PC-3 (cell line): ENCODE results near the gene URB1.

Experiments used
- EZH2phosphoT487 ChIP-seq: fragments of 300-600 bp; sonication (generic); IDR thresholded peaks from 2 replicates; pipeline ENCODE4 v1.6.1; 2018; ENCODE audit warnings: mild to moderate bottlenecking, antibody characterized with exemption, low read length, borderline replicate concordance
- TF ChIP-seq, protein P1 (sequence below): fragments of 300-600 bp; sonication (generic); conservative IDR thresholded peaks from 2 replicates; pipeline ENCODE4 v1.5.1; 2017; ENCODE audit warnings: antibody characterized with exemption, low read depth, mild to moderate bottlenecking, low read length

DNA sequence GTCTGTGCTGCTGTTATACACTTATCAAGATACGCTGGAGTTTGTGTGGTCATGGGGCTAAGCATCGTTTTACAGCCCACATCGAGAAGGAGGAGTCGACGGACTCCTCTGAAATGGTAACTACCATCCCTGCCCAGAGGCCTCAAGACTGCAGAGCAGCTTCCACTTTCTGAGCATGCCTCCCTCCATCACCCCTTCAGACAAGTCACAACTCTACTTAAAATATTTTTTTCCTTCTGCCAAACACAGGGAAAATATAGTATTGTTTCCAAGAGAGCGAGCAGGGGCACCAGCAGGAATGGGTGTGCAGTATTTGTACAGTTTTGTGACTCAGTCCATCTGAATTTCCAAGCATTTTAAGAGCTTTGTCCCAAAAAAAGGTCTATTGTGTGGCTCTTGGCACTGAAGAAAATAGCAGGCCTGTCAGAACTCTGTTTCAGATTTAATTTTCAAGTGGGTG, 33.8 kb upstream of the URB1 start:
- TF ChIP-seq, protein P1, sequence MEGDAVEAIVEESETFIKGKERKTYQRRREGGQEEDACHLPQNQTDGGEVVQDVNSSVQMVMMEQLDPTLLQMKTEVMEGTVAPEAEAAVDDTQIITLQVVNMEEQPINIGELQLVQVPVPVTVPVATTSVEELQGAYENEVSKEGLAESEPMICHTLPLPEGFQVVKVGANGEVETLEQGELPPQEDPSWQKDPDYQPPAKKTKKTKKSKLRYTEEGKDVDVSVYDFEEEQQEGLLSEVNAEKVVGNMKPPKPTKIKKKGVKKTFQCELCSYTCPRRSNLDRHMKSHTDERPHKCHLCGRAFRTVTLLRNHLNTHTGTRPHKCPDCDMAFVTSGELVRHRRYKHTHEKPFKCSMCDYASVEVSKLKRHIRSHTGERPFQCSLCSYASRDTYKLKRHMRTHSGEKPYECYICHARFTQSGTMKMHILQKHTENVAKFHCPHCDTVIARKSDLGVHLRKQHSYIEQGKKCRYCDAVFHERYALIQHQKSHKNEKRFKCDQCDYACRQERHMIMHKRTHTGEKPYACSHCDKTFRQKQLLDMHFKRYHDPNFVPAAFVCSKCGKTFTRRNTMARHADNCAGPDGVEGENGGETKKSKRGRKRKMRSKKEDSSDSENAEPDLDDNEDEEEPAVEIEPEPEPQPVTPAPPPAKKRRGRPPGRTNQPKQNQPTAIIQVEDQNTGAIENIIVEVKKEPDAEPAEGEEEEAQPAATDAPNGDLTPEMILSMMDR: no peak
- no peak for TF ChIP-seq EZH2phosphoT487
